GM18505 (cell line): Measurements from ENCODE around the gene ARHGEF1.
"Not testable (repeated sequence)": the region's sequence is repeated elsewhere in the genome, so short reads cannot be mapped to it uniquely, and the experiment has no call there.

Experiments
- ATAC-seq: cut with Tn5 transposase; IDR thresholded peaks from one replicate; pipeline ENCODE4 v1.9.1; 2021; ENCODE audit not compliant: unreplicated experiment
- POLR2A ChIP-seq: IDR thresholded peaks from 4 replicates; pipeline ENCODE4 v1.6.1; 2011; ENCODE audit warnings: borderline replicate concordance; ENCODE audit not compliant: insufficient read depth, insufficient read length; ENCODE audit errors: extremely low read depth

Gene ARHGEF1

GRCh38 chr19:41935760-41936415, 52.9 kb downstream of the ARHGEF1 start:
- TF ChIP-seq POLR2A = no peak
- ATAC-seq = no peak

- TF ChIP-seq POLR2A = no peak
- no peak for ATAC-seq
Measured at GRCh38 chr19:41936416-41936850, 53.4 kb downstream of the ARHGEF1 start.

- no peak for TF ChIP-seq POLR2A
- ATAC-seq = no peak
Measured at GRCh38 chr19:41936961-41937360, 54.0 kb downstream of the ARHGEF1 start.

GRCh38 chr19:41937525-41938468, 54.8 kb downstream of the ARHGEF1 start:
- ATAC-seq = no peak
- TF ChIP-seq POLR2A = peak; percentile 17

GRCh38 chr19:41939209-41939608, 56.2 kb downstream of the ARHGEF1 start:
- not testable (repeated sequence) for ATAC-seq

GRCh38 chr19:41939861-41940730, 57.1 kb downstream of the ARHGEF1 start:
- TF ChIP-seq POLR2A = no peak
- no peak for ATAC-seq

- ATAC-seq = no peak
- TF ChIP-seq POLR2A = peak; percentile 47
Measured at GRCh38 chr19:41940731-41941409, 57.9 kb downstream of the ARHGEF1 start.

- ATAC-seq = no peak
- no peak for TF ChIP-seq POLR2A
Measured at GRCh38 chr19:41941410-41942202, 58.6 kb downstream of the ARHGEF1 start.

- no peak for TF ChIP-seq POLR2A
- no peak for ATAC-seq
Measured at GRCh38 chr19:41944336-41944735, 61.4 kb downstream of the ARHGEF1 start.

GRCh38 chr19:41945135-41945766, 62.3 kb downstream of the ARHGEF1 start:
- TF ChIP-seq POLR2A = peak; percentile 30
- ATAC-seq = peak; percentile 70

- no peak for TF ChIP-seq POLR2A
- ATAC-seq = no peak
Measured at GRCh38 chr19:41947091-41947490, 64.1 kb downstream of the ARHGEF1 start.

- TF ChIP-seq POLR2A = no peak
- no peak for ATAC-seq
Measured at GRCh38 chr19:41951686-41952172, 68.7 kb downstream of the ARHGEF1 start.

- no peak for TF ChIP-seq POLR2A
- no peak for ATAC-seq
Measured at GRCh38 chr19:41955521-41955920, 72.5 kb downstream of the ARHGEF1 start.
